Testis (tissue), 2 donors: ENCODE data around the gene OSBPL9.

ENCODE experiments used
- POLR2A ChIP-seq: fragments of 450-650 bp; IDR thresholded peaks from one replicate; pipeline ENCODE4 v1.6.1; 2017; ENCODE audit warnings: antibody characterized with exemption, mild to moderate bottlenecking, moderate library complexity
- TF ChIP-seq, protein P1 (sequence below), 3 experiments: fragments of 450-650 bp in 2 of 3; fragments of 200-600 bp in 1 of 3; sonication (generic) in 1 of 3; IDR thresholded peaks; one replicate each; pipeline ENCODE4 v1.5.1; 2016 to 2019; ENCODE audit warnings: antibody characterized with exemption in 3 of 3, mild to moderate bottlenecking in 2 of 3, moderate library complexity in 1 of 3

DNA sequence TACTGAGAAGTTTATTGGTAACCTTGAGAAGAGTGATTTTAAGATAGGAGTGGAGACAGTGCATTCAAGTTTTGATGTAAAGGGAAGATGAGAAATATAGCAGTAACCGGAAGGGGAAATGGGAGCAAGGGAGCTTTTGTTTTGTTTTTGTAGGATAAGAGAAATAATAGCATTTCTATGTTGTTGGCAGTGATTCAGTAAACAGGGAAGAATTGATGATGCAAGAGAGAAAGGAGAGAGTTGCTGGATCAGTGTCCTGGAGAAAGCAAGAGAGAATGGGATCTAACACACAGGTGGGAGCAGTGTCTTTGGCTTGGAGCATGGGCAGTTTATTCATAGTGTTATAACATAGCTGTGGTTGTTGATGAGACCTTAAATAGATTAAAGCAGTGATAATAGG lies 56.4 kb downstream of the OSBPL9 start:
- TF ChIP-seq, protein P1, sequence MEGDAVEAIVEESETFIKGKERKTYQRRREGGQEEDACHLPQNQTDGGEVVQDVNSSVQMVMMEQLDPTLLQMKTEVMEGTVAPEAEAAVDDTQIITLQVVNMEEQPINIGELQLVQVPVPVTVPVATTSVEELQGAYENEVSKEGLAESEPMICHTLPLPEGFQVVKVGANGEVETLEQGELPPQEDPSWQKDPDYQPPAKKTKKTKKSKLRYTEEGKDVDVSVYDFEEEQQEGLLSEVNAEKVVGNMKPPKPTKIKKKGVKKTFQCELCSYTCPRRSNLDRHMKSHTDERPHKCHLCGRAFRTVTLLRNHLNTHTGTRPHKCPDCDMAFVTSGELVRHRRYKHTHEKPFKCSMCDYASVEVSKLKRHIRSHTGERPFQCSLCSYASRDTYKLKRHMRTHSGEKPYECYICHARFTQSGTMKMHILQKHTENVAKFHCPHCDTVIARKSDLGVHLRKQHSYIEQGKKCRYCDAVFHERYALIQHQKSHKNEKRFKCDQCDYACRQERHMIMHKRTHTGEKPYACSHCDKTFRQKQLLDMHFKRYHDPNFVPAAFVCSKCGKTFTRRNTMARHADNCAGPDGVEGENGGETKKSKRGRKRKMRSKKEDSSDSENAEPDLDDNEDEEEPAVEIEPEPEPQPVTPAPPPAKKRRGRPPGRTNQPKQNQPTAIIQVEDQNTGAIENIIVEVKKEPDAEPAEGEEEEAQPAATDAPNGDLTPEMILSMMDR (IDR thresholded peaks at IDR 0.05): no peak
- TF ChIP-seq POLR2A: no peak
